Ovary (tissue), 3 donors: ENCODE results near the gene UNC119B.

Experiments
- CTCF ChIP-seq, 3 donors: fragments of 450-650 bp in 2 of 3; fragments of 200-600 bp in 1 of 3; IDR thresholded peaks; one replicate each; pipeline versions ENCODE4 v1.5.1 to v1.8.0; 2016 to 2022; ENCODE audit warnings: antibody characterized with exemption in 3 of 3, mild to moderate bottlenecking in 1 of 3
- EP300 ChIP-seq: sonication (generic); formaldehyde crosslinking; IDR thresholded peaks from one replicate; pipeline ENCODE4 v1.6.1; 2017; ENCODE audit warnings: antibody characterized with exemption
- POLR2A ChIP-seq: fragments of 450-650 bp; IDR thresholded peaks from one replicate; pipeline ENCODE4 v1.6.1; 2017; ENCODE audit warnings: antibody characterized with exemption, mild to moderate bottlenecking, moderate library complexity
- donor health status: DM: no; HTN: no; CAD: no.

GRCh38 chr12:120702637-120703036, 7.6 kb upstream of the UNC119B start:
- TF ChIP-seq CTCF (IDR thresholded peaks at IDR 0.05), result no peak
- TF ChIP-seq POLR2A, result no peak
- TF ChIP-seq EP300, result no peak
